ENCODE measurements around the gene TNFAIP1. TPM values are rescaled to one million over a fixed set of nuclear protein-coding genes. Genes with fewer than 3 reads are reported as not detected.

TNFAIP1 gene
- total and polyA plus RNA-seq, 5 donors from 2014 or later: 6.5 to 15.7 (median 9.7) TPM

DNA sequence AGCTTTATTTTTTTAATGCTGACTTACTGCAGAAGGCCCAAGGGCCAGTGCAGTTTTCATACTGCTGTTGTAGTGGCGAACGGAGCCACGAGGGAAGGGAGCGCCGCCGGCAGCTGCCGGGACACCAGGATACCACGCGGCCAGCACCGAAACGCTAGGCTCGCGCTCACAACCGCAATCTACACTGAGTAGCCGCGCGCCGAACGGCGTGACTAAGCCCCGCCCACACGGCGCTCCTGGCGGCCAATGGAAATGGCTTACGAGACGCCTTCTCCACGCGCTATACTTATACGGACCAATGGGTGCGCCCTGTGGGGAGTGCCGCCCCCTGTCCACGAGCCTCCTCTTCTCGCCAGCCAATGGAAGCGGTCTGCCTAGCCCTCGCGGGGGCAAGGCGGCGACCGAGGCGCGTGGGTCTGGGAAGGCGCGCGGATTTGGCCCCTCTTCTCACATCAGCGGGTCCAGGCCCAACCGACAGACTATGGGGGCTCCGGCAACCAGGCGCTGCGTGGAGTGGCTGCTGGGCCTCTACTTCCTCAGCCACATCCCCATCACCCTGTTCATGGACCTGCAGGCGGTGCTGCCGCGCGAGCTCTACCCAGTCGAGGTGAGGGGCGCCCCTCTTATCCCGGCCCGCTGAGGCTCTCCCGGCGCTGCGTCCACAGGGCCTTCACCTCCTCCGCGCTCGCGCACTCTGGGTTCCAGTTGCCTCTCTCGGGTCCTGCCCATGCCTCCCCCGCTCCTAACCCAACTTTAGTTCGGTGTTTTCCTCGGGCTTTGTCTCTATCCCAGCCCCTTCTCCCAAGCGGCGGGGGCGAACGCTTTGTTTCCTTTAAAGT lies 16.6 kb upstream of the TNFAIP1 start, which contains the start of gene TMEM97:
TSS of gene TMEM97 (plus strand) at position 442 of the 839 bp plus-strand sequence. CDS start at position 482, 40 bp downstream.
- H3K36me3 Mint-ChIP-seq: no peaks in the 10 kb centered on the region
- peaks cover 4% of the 10 kb centered on the region for H3K27me3 Mint-ChIP-seq
- Histone ChIP-seq H3K4me3 (ENCODE audit: low read depth, low read length) (peak within 1 kb of the TSS; percentile 76), H3K9me3 (ENCODE audit: control insufficient read depth in 2 of 2, low read length in 2 of 2) (no peaks in the 10 kb centered on the region), H3K4me1 (ENCODE audit: control insufficient read depth, insufficient read depth, low read length, poor library complexity, severe bottlenecking) (peaks cover 22% of the 10 kb centered on the region), H3K27me3 (ENCODE audit: control insufficient read depth, insufficient read depth, low read length) (no peaks in the 10 kb centered on the region), H3K36me3 (ENCODE audit: control insufficient read depth, insufficient read depth, low read length) (no peaks in the 10 kb centered on the region), H3K27ac (ENCODE audit: insufficient read depth, low read length, poor library complexity, severe bottlenecking) (no peak within 1 kb of the TSS)
- peak within 1 kb of the TSS; percentile 71 to 82 (median 78) for H3K27ac Mint-ChIP-seq
- peak; percentile 94 to 97 (median 94) for DNase-seq
- peaks cover 7 to 27% (median 20%) of the 10 kb centered on the region in 4 donors for H3K4me1 Mint-ChIP-seq
- H3K4me3 Mint-ChIP-seq: peak within 1 kb of the TSS; percentile 91 to 94 (median 92)
- H3K9me3 Mint-ChIP-seq: peaks cover 0 to 3% (median 0%) of the 10 kb centered on the region in 7 donors
- ATAC-seq (ENCODE audit: low read depth in 2 of 2): peak; percentile 99

DNA sequence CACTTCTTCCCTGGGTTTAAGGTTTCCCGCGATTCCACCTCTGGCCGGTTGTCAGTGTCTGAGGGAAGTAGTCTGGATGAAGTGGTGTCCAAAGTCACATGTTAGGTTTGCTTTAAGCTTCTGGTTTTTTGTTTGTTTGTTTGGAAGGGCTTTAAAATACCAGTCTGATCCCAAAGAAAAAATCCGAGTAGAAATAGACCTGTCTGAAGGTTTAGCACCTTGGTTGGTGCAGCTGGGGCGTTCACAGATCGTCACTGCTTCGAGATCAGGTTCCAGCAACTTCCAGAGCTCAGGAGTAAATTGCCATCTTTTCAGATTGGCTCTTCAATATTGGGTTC lies 16.0 kb upstream of the TNFAIP1 start:
- DNase-seq (no peak), ATAC-seq (ENCODE audit: low read depth in 2 of 2) (no peak)
- H3K27ac Mint-ChIP-seq: peak overlapping the region in 2 of 3 donors; percentile 70 to 82
- H3K27me3 Mint-ChIP-seq: peaks cover 4% of the 10 kb centered on the region
- H3K36me3 Mint-ChIP-seq: no peaks in the 10 kb centered on the region
- Histone ChIP-seq H3K36me3 (ENCODE audit: control insufficient read depth, insufficient read depth, low read length) (no peaks in the 10 kb centered on the region), H3K4me1 (ENCODE audit: control insufficient read depth, insufficient read depth, low read length, poor library complexity, severe bottlenecking) (peaks cover 22% of the 10 kb centered on the region), H3K27ac (ENCODE audit: insufficient read depth, low read length, poor library complexity, severe bottlenecking) (no peak overlapping the region), H3K9me3 (ENCODE audit: control insufficient read depth in 2 of 2, low read length in 2 of 2) (no peaks in the 10 kb centered on the region), H3K4me3 (ENCODE audit: low read depth, low read length) (peak overlapping the region; percentile 76), H3K27me3 (ENCODE audit: control insufficient read depth, insufficient read depth, low read length) (no peaks in the 10 kb centered on the region)
- peak overlapping the region; percentile 91 to 94 (median 92) for H3K4me3 Mint-ChIP-seq
- peaks cover 0 to 3% (median 0%) of the 10 kb centered on the region in 7 donors for H3K9me3 Mint-ChIP-seq
- H3K4me1 Mint-ChIP-seq: peaks cover 7 to 27% (median 20%) of the 10 kb centered on the region in 4 donors

DNA sequence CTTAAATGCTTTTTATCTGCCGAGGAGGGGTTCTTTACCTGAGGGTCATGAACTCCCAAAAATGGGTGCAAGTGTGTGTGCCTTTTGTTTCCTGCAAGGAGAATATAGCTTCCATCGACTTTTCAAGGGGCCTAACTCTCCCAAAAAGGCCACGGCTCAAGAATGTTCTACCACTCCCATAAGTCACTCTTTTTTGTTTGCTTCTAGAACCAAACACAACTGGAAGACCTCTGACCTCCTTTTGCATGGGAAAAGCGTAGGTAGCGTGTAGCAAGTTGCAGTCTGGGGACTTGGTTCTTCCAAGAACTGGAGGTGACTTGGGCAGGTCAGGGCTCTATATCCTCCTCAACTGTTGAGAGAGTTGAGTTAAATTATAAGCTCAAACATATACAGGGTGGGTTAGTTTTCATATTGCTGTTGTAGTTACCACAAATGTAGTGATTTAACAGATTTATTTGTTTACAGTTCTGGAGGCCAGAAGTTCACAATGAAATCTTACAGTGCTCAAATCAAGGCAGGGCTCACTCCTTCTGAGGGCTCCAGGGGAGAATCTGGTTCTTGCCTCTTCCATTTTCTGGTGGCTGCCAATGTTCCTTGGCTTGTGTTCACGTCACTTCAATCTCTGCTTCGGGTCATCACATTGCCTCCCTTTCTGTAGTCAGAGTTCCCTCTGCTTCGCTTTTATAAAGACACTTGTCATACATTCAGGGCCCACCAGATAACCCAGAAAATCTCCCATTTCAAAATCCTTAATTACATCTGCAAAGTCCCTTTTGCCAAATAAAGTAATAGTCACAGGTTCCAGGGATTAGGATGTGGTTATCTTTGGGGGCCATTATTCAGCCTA lies 15.1 kb upstream of the TNFAIP1 start:
- H3K27ac ChIP-seq (ENCODE audit: insufficient read depth, low read length, poor library complexity, severe bottlenecking): no peak overlapping the region
- peaks cover 22% of the 10 kb centered on the region for H3K4me1 ChIP-seq (ENCODE audit: control insufficient read depth, insufficient read depth, low read length, poor library complexity, severe bottlenecking)
- peak overlapping the region; percentile 91 to 94 (median 92) for H3K4me3 Mint-ChIP-seq
- H3K4me1 Mint-ChIP-seq: peaks cover 7 to 27% (median 20%) of the 10 kb centered on the region in 4 donors
- H3K27me3 Mint-ChIP-seq: no peaks in the 10 kb centered on the region
- H3K9me3 ChIP-seq (ENCODE audit: control insufficient read depth in 2 of 2, low read length in 2 of 2): no peaks in the 10 kb centered on the region
- H3K9me3 Mint-ChIP-seq: peaks cover 0 to 3% (median 0%) of the 10 kb centered on the region in 7 donors
- no peaks in the 10 kb centered on the region for H3K36me3 ChIP-seq (ENCODE audit: control insufficient read depth, insufficient read depth, low read length)
- ATAC-seq (ENCODE audit: low read depth in 2 of 2) (no peak), DNase-seq (no peak)
- H3K27me3 ChIP-seq (ENCODE audit: control insufficient read depth, insufficient read depth, low read length): no peaks in the 10 kb centered on the region
- H3K36me3 Mint-ChIP-seq: no peaks in the 10 kb centered on the region
- peak overlapping the region in 1 of 3 donors; percentile 78 for H3K27ac Mint-ChIP-seq
- H3K4me3 ChIP-seq (ENCODE audit: low read depth, low read length): no peak overlapping the region

DNA sequence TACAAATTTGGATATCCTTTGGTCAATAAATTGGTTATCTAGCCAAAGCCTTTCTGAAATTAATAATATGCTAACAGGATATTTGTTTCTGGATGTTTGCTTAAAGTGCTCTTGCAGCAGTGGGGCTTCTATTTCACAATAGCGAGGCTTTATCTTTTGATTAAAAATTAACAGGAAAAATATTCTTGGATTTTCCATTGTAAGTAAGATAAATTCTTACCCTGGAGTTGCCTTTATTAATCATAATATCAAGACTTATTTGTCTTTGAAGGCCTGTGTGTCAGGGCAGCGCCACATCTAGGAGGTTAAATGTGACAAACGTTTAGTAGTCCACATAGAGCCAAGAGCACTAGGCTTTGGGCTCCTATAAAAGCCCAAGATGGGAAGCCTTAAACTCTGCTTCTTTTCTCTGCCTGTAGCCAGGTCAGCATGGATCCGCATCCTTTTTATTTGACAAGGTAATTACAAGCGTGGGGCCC lies 11.3 kb upstream of the TNFAIP1 start:
- H3K4me3 ChIP-seq (ENCODE audit: low read depth, low read length): no peak overlapping the region
- no peaks in the 10 kb centered on the region for H3K9me3 Mint-ChIP-seq
- no peaks in the 10 kb centered on the region for H3K27me3 ChIP-seq (ENCODE audit: control insufficient read depth, insufficient read depth, low read length)
- H3K27ac Mint-ChIP-seq: no peak overlapping the region
- no peaks in the 10 kb centered on the region for H3K27me3 Mint-ChIP-seq
- H3K4me1 ChIP-seq (ENCODE audit: control insufficient read depth, insufficient read depth, low read length, poor library complexity, severe bottlenecking): peaks cover 11% of the 10 kb centered on the region
- DNase-seq (no peak), ATAC-seq (ENCODE audit: low read depth in 2 of 2) (no peak)
- no peak overlapping the region for H3K4me3 Mint-ChIP-seq
- no peak overlapping the region for H3K27ac ChIP-seq (ENCODE audit: insufficient read depth, low read length, poor library complexity, severe bottlenecking)
- H3K9me3 ChIP-seq (ENCODE audit: control insufficient read depth in 2 of 2, low read length in 2 of 2): no peaks in the 10 kb centered on the region
- H3K36me3 Mint-ChIP-seq: peaks cover 19% of the 10 kb centered on the region
- H3K4me1 Mint-ChIP-seq: peaks cover 4 to 15% (median 15%) of the 10 kb centered on the region in 4 donors
- H3K36me3 ChIP-seq (ENCODE audit: control insufficient read depth, insufficient read depth, low read length): peaks cover 19% of the 10 kb centered on the region

DNA sequence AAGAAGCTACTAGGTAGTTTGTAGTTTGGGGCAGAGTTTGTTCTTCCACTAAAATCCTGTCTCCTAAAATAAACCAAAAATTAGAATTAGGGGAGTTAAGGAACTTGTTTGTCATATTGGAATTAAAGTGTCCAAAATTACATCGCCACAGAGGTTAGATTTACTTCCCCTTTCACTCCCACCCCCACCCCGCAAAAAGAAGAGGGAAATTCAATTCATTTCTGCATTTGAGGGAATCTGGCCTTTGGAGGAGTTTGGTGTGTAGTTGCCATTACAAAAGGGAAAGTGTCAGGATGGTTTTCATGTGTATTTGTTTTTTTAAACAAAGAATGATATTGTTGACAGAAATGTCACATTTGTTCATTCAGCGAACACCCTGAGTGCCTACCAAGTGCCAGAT lies 10.8 kb upstream of the TNFAIP1 start:
- Mint-ChIP-seq H3K9me3 (no peaks in the 10 kb centered on the region), H3K27me3 (no peaks in the 10 kb centered on the region), H3K36me3 (peaks cover 19% of the 10 kb centered on the region), H3K4me3 (no peak overlapping the region), H3K4me1 (peaks cover 4 to 14% (median 12%) of the 10 kb centered on the region in 4 donors), H3K27ac (no peak overlapping the region)
- Histone ChIP-seq H3K27ac (ENCODE audit: insufficient read depth, low read length, poor library complexity, severe bottlenecking) (no peak overlapping the region), H3K4me3 (ENCODE audit: low read depth, low read length) (no peak overlapping the region), H3K4me1 (ENCODE audit: control insufficient read depth, insufficient read depth, low read length, poor library complexity, severe bottlenecking) (peaks cover 6% of the 10 kb centered on the region), H3K36me3 (ENCODE audit: control insufficient read depth, insufficient read depth, low read length) (peaks cover 21% of the 10 kb centered on the region), H3K9me3 (ENCODE audit: control insufficient read depth in 2 of 2, low read length in 2 of 2) (no peaks in the 10 kb centered on the region), H3K27me3 (ENCODE audit: control insufficient read depth, insufficient read depth, low read length) (no peaks in the 10 kb centered on the region)
- ATAC-seq (ENCODE audit: low read depth in 2 of 2) (no peak), DNase-seq (no peak)

DNA sequence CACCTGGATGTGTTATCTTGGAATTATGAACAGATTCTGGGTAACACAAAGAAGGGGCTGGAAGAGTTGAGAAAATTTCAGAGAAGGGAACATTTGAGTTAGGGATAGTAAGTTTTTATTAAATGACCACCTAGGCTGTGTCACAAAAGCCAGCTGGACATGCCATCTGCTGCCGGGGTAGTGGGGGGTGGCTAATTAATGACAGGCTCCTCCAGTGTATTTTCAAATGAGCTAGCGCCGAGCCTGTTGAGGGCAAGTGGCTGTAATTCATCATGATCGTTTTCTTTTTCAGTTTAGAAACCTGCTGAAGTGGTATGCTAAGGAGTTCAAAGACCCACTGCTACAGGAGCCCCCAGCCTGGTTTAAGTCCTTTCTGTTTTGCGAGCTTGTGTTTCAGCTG lies 10.3 kb upstream of the TNFAIP1 start:
- DNase-seq (no peak), ATAC-seq (ENCODE audit: low read depth in 2 of 2) (no peak)
- Mint-ChIP-seq H3K27ac (no peak overlapping the region), H3K9me3 (no peaks in the 10 kb centered on the region), H3K36me3 (peaks cover 19% of the 10 kb centered on the region), H3K4me3 (peak overlapping the region in 1 of 4 donors; percentile 43), H3K4me1 (peaks cover 0 to 14% (median 8%) of the 10 kb centered on the region in 4 donors), H3K27me3 (no peaks in the 10 kb centered on the region)
- Histone ChIP-seq H3K4me3 (ENCODE audit: low read depth, low read length) (no peak overlapping the region), H3K4me1 (ENCODE audit: control insufficient read depth, insufficient read depth, low read length, poor library complexity, severe bottlenecking) (peaks cover 2% of the 10 kb centered on the region), H3K27ac (ENCODE audit: insufficient read depth, low read length, poor library complexity, severe bottlenecking) (no peak overlapping the region), H3K9me3 (ENCODE audit: control insufficient read depth in 2 of 2, low read length in 2 of 2) (no peaks in the 10 kb centered on the region), H3K27me3 (ENCODE audit: control insufficient read depth, insufficient read depth, low read length) (no peaks in the 10 kb centered on the region), H3K36me3 (ENCODE audit: control insufficient read depth, insufficient read depth, low read length) (peaks cover 21% of the 10 kb centered on the region)

DNA sequence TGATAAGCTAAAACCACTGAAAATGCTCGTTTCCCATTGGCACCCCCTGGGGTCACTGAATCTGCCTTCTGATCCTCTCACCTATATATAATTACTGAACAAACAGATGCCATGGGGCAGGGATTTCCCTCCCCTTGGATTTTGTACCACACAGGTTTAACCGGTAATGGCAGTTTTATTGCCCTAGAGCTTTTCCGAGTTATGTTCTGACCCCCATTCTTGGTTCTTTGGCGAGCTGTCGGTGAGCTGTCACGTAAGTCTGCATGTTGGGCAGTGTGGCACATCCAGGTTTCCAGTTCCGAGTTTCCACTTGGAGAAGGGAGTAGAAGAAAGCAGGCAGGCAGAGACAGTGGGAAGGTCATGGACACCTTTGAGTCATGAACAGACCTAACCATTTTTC lies 9.4 kb upstream of the TNFAIP1 start:
- Histone ChIP-seq H3K9me3 (ENCODE audit: control insufficient read depth in 2 of 2, low read length in 2 of 2) (no peaks in the 10 kb centered on the region), H3K36me3 (ENCODE audit: control insufficient read depth, insufficient read depth, low read length) (peaks cover 30% of the 10 kb centered on the region), H3K27ac (ENCODE audit: insufficient read depth, low read length, poor library complexity, severe bottlenecking) (no peak overlapping the region), H3K4me1 (ENCODE audit: control insufficient read depth, insufficient read depth, low read length, poor library complexity, severe bottlenecking) (no peaks in the 10 kb centered on the region), H3K27me3 (ENCODE audit: control insufficient read depth, insufficient read depth, low read length) (no peaks in the 10 kb centered on the region), H3K4me3 (ENCODE audit: low read depth, low read length) (no peak overlapping the region)
- H3K4me1 Mint-ChIP-seq: peaks cover 0 to 7% (median under 1%) of the 10 kb centered on the region in 4 donors
- no peaks in the 10 kb centered on the region for H3K27me3 Mint-ChIP-seq
- peaks cover 19% of the 10 kb centered on the region for H3K36me3 Mint-ChIP-seq
- no peak overlapping the region for H3K27ac Mint-ChIP-seq
- DNase-seq: no peak
- H3K4me3 Mint-ChIP-seq: peak overlapping the region in 1 of 4 donors; percentile 13
- no peak for ATAC-seq (ENCODE audit: low read depth in 2 of 2)
- H3K9me3 Mint-ChIP-seq: no peaks in the 10 kb centered on the region
